SK-N-SH (cell line): ENCODE measurements around the gene KCNC4.

Experiments
- MAX ChIP-seq: IDR thresholded peaks from 2 replicates; pipeline ENCODE4 v1.4.0; 2012; ENCODE audit warnings: low read depth
- RXRA ChIP-seq: IDR thresholded peaks from 2 replicates; pipeline ENCODE4 v1.4.0; 2012; ENCODE audit warnings: low read depth, mild to moderate bottlenecking, borderline replicate concordance

GRCh38 chr1:110183642-110184167 lies 26.4 kb upstream of the KCNC4 start:
- no peak for TF ChIP-seq MAX
- TF ChIP-seq RXRA, result no peak
